ENCODE results near the gene WDR12.

DNA sequence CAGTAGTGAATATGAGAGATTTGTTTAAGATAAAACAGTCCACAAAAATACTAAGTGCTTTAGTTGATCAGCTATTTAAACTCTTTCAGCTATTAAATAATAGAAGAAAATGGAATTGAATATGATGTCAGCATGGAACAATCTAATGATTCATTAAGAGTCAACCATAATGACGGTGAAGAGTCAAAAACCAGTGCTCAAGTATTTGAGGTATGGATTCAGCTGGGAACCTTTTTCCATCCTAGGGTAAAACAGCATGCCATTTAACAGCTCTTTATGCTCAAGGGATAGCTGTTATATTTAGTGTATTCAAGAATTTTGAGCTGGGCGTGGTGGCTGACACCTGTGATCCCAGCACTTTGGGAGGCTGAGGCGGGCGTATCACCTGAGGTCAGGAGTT lies 30.3 kb upstream of the WDR12 start:
- TF ChIP-seq, protein P1, sequence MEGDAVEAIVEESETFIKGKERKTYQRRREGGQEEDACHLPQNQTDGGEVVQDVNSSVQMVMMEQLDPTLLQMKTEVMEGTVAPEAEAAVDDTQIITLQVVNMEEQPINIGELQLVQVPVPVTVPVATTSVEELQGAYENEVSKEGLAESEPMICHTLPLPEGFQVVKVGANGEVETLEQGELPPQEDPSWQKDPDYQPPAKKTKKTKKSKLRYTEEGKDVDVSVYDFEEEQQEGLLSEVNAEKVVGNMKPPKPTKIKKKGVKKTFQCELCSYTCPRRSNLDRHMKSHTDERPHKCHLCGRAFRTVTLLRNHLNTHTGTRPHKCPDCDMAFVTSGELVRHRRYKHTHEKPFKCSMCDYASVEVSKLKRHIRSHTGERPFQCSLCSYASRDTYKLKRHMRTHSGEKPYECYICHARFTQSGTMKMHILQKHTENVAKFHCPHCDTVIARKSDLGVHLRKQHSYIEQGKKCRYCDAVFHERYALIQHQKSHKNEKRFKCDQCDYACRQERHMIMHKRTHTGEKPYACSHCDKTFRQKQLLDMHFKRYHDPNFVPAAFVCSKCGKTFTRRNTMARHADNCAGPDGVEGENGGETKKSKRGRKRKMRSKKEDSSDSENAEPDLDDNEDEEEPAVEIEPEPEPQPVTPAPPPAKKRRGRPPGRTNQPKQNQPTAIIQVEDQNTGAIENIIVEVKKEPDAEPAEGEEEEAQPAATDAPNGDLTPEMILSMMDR (IDR thresholded peaks at IDR 0.05; ENCODE audit: low read length), result no peak
- no peak for TF ChIP-seq EZH2 (IDR thresholded peaks at IDR 0.05; ENCODE audit: borderline replicate concordance, low read length)
